ENCODE data around the gene GALNT2. TPM values are rescaled to one million over a fixed set of nuclear protein-coding genes. Genes with fewer than 3 reads are reported as not detected.

Gene GALNT2
- total and polyA plus RNA-seq, 9 of the 15 experiments (the other 6 are each of a cell fraction or from before 2014, with no cell fraction given): 1.6 to 106 (median 51.9) TPM

DNA sequence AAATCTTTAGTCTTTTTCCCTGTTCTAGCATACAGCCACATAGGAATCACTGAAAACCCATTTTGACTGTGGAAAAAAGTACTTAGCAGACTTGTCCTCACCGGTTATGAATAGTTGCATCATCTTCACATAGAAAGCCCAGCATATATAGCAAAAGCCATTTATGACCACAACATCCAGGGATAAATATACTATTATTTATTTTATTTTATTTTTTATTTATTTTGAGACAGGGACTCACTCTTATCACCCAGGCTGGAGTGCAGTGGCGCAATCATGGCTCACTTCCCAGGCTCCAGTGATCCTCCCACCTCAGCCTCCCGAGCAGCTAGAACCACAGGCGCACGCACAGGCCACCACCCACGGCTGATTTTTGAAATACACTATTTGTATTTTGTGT is 175.3 kb downstream of the GALNT2 start:
- in situ Hi-C loops (cut with MboI): no loop called here
- no peaks in the 10 kb centered on the region for H3K9me1 ChIP-seq (ENCODE audit: control insufficient read depth, insufficient read depth, low read length)
- H3K79me2 ChIP-seq (ENCODE audit: control insufficient read depth, insufficient read depth, low read length): no peaks in the 10 kb centered on the region
- no peak overlapping the region for H3K4me2 ChIP-seq (ENCODE audit: insufficient read depth, low read length)
- DNase-seq (ENCODE audit: extremely low read depth in 1 of 4, low spot score in 3 of 4): no peak
- FAIRE-seq: no peak
- no peak overlapping the region for H3K4me3 ChIP-seq
- intact Hi-C loops (cut with micrococcal nuclease): no loop called here
- BruUV-seq (replicated peaks): no TSS peak
- H2AFZ ChIP-seq (ENCODE audit: low read depth, low read length): no peak overlapping the region
- peaks cover 0 to 5% of the 10 kb centered on the region in 2 experiments; a peak in 2 of 5 replicates for H3K4me1 ChIP-seq (replicated peaks in 1 of 2; ENCODE audit: control insufficient read depth in 2 of 2, insufficient read depth in 2 of 2, low read length in 2 of 2)
- H3K27me3 ChIP-seq (ENCODE audit: control insufficient read depth in 2 of 2, insufficient read depth in 2 of 2, low read length in 2 of 2): no peaks in the 10 kb centered on the region
- WGBS (ENCODE audit: insufficient coverage, low coverage, missing lambda C conversion rate): 76% methylated on average over 6 of the region's 6 CpGs
- H3K9me3 ChIP-seq (replicated peaks; ENCODE audit: control insufficient read depth, insufficient read depth, low read depth, low read length): no peaks in the 10 kb centered on the region
- H3K9ac ChIP-seq (ENCODE audit: insufficient read depth in 1 of 2, low read depth in 2 of 2, low read length in 2 of 2): no peak overlapping the region
- H3K36me3 ChIP-seq (ENCODE audit: control insufficient read depth, insufficient read depth, low read length): peaks cover 76% of the 10 kb centered on the region
- CTCF ChIA-PET (ENCODE audit: low intra/inter-chr PET ratio): no interaction called here
- POLR2A ChIA-PET: interaction anchor here (0.7 kb wide), 1 partner anchor 328 kb away, joined by 4 read pairs; no protein-coding TSS in a partner anchor
- H3K27ac ChIP-seq (ENCODE audit: extremely low read depth, low read depth, low read length): no peak overlapping the region
- no peaks in the 10 kb centered on the region for H4K20me1 ChIP-seq (replicated peaks; ENCODE audit: control insufficient read depth, insufficient read depth, low read length)
- peak; percentile 69 for ATAC-seq
- no peak for TF ChIP-seq RBM14 (IDR thresholded peaks at IDR 0.05; ENCODE audit: borderline replicate concordance, insufficient read depth, low read depth, low read length)
- TF ChIP-seq, protein P1, sequence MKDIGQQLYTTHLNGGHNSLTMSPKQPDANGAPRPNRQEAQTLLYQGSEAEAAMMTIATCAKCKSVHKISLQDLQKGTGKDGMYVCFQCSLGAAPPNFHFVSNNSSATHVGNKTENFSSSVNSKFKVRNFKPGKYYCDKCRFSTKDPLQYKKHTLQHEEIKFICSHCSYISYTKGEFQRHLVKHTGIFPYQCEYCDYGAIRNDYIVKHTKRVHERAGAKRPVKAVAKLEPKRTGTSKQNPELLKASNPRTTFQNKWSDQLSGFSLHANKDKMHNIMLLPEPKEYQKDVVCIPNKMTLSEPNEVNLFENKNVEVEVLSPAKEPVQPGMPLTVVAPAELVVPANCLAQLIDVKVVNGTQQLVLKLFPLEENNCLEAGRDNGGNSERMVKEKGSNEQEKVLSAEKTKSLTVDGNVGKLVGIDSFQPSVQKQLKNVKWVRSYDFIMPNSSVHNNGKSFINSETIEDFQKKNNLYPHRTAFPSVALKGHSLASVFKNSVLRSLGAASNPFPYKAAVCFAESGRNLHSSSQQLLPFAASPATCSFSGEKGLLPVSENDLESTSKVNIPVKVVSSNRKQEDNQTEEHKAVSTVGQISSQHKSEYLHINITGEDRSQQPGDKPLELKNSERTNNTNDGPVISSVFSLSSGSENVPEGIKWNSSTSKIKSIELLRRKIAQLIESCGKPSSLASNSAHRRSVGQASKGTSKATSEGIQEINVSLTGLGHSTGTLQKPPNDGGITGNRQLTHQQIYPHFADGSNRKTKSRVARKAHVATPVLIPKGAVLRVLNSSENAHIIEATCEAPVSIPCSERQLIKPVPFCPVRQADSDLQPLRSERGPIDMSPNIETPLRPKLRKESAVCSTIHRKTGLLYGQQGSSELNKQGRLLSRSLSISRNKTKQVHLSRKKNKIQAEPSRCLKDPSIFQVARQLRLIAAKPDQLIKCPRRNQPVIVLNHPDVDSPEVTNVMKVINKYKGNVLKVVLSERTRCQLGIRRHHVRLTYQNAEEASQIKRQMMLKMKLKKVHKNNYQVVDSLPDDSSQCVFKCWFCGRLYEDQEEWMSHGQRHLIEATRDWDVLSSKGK (CRISPR knock-in tag; IDR thresholded peaks at IDR 0.05): no peak
- TF ChIP-seq ZNF282 (CRISPR knock-in tag; IDR thresholded peaks at IDR 0.05): no peak
- TF ChIP-seq, protein P2, sequence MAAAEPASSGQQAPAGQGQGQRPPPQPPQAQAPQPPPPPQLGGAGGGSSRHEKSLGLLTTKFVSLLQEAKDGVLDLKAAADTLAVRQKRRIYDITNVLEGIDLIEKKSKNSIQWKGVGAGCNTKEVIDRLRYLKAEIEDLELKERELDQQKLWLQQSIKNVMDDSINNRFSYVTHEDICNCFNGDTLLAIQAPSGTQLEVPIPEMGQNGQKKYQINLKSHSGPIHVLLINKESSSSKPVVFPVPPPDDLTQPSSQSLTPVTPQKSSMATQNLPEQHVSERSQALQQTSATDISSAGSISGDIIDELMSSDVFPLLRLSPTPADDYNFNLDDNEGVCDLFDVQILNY (CRISPR knock-in tag; IDR thresholded peaks at IDR 0.05): no peak
- TF ChIP-seq, protein P3, sequence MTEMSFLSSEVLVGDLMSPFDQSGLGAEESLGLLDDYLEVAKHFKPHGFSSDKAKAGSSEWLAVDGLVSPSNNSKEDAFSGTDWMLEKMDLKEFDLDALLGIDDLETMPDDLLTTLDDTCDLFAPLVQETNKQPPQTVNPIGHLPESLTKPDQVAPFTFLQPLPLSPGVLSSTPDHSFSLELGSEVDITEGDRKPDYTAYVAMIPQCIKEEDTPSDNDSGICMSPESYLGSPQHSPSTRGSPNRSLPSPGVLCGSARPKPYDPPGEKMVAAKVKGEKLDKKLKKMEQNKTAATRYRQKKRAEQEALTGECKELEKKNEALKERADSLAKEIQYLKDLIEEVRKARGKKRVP (CRISPR knock-in tag; IDR thresholded peaks at IDR 0.05): peak; percentile 67; the same call in 1 of the 2 replicates
- no peak for TF ChIP-seq ARID2 (IDR thresholded peaks at IDR 0.05)
- TF ChIP-seq FOXJ2 (tag; IDR thresholded peaks at IDR 0.05): no peak
- no peak for TF ChIP-seq SRSF7 (optimal IDR thresholded peaks at IDR 0.05; ENCODE audit: low read depth, low read length)
- TF ChIP-seq, protein P4, sequence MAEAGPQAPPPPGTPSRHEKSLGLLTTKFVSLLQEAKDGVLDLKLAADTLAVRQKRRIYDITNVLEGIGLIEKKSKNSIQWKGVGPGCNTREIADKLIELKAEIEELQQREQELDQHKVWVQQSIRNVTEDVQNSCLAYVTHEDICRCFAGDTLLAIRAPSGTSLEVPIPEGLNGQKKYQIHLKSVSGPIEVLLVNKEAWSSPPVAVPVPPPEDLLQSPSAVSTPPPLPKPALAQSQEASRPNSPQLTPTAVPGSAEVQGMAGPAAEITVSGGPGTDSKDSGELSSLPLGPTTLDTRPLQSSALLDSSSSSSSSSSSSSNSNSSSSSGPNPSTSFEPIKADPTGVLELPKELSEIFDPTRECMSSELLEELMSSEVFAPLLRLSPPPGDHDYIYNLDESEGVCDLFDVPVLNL (CRISPR knock-in tag; IDR thresholded peaks at IDR 0.05; ENCODE audit: low read depth): no peak
- TF ChIP-seq POLR2H (tag; IDR thresholded peaks at IDR 0.05; ENCODE audit: low read depth): no peak
- TF ChIP-seq NCOA2 (IDR thresholded peaks at IDR 0.05; ENCODE audit: partially characterized antibody in 2 of 2): no peak
- no peak for TF ChIP-seq ZNF75A (CRISPR knock-in tag; IDR thresholded peaks at IDR 0.05)
- TF ChIP-seq, protein P5, sequence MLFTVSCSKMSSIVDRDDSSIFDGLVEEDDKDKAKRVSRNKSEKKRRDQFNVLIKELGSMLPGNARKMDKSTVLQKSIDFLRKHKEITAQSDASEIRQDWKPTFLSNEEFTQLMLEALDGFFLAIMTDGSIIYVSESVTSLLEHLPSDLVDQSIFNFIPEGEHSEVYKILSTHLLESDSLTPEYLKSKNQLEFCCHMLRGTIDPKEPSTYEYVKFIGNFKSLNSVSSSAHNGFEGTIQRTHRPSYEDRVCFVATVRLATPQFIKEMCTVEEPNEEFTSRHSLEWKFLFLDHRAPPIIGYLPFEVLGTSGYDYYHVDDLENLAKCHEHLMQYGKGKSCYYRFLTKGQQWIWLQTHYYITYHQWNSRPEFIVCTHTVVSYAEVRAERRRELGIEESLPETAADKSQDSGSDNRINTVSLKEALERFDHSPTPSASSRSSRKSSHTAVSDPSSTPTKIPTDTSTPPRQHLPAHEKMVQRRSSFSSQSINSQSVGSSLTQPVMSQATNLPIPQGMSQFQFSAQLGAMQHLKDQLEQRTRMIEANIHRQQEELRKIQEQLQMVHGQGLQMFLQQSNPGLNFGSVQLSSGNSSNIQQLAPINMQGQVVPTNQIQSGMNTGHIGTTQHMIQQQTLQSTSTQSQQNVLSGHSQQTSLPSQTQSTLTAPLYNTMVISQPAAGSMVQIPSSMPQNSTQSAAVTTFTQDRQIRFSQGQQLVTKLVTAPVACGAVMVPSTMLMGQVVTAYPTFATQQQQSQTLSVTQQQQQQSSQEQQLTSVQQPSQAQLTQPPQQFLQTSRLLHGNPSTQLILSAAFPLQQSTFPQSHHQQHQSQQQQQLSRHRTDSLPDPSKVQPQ (CRISPR knock-in tag; IDR thresholded peaks at IDR 0.05; ENCODE audit: borderline replicate concordance): no peak

Data from K562 (cell line).